ENCODE measurements around the gene FAIM2.

DNA sequence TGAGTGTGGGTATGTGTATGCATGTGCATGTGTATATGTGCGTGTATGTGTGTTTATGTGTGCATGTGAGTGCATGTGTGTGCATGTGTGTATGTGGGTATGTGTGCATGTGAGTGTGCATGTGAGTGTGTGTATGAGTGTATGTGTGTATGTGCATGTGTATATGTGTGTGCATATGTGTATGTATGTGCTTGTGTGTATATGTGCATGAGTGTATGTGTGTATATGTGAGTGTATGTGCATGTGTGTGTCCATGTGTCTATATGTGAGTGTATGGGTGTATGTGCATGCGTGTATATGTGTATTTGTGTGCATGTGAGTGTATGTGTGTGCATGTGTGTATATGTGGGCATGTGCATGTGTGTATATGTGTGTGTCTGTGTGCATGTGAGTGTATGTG, 25.7 kb downstream of the FAIM2 start:
- TF ChIP-seq PATZ1 (CRISPR knock-in tag; IDR thresholded peaks at IDR 0.05; ENCODE audit: borderline replicate concordance) (no peak), ZFP30 (CRISPR knock-in tag; IDR thresholded peaks at IDR 0.05) (no peak), RARB (CRISPR knock-in tag; IDR thresholded peaks at IDR 0.05) (no peak), POU6F1 (CRISPR knock-in tag; IDR thresholded peaks at IDR 0.05; ENCODE audit: borderline replicate concordance, low read depth) (no peak), PPARA (CRISPR knock-in tag; IDR thresholded peaks at IDR 0.05; ENCODE audit: borderline replicate concordance) (no peak), ZC3H10 (CRISPR knock-in tag; IDR thresholded peaks at IDR 0.05) (no peak), ZFP3 (CRISPR knock-in tag; IDR thresholded peaks at IDR 0.05) (no peak), ZNF565 (CRISPR knock-in tag; conservative IDR thresholded peaks at IDR 0.05; ENCODE audit: low read depth) (no peak), SNAI2 (CRISPR knock-in tag; IDR thresholded peaks at IDR 0.05) (no peak), TCF4 (CRISPR knock-in tag; IDR thresholded peaks at IDR 0.05; ENCODE audit: borderline replicate concordance) (no peak)
- TF ChIP-seq, protein P1, sequence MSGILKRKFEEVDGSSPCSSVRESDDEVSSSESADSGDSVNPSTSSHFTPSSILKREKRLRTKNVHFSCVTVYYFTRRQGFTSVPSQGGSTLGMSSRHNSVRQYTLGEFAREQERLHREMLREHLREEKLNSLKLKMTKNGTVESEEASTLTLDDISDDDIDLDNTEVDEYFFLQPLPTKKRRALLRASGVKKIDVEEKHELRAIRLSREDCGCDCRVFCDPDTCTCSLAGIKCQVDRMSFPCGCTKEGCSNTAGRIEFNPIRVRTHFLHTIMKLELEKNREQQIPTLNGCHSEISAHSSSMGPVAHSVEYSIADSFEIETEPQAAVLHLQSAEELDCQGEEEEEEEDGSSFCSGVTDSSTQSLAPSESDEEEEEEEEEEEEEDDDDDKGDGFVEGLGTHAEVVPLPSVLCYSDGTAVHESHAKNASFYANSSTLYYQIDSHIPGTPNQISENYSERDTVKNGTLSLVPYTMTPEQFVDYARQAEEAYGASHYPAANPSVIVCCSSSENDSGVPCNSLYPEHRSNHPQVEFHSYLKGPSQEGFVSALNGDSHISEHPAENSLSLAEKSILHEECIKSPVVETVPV (CRISPR knock-in tag; IDR thresholded peaks at IDR 0.05): no peak
- TF ChIP-seq, protein P2, sequence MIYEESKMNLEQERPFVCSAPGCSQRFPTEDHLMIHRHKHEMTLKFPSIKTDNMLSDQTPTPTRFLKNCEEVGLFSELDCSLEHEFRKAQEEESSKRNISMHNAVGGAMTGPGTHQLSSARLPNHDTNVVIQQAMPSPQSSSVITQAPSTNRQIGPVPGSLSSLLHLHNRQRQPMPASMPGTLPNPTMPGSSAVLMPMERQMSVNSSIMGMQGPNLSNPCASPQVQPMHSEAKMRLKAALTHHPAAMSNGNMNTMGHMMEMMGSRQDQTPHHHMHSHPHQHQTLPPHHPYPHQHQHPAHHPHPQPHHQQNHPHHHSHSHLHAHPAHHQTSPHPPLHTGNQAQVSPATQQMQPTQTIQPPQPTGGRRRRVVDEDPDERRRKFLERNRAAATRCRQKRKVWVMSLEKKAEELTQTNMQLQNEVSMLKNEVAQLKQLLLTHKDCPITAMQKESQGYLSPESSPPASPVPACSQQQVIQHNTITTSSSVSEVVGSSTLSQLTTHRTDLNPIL (CRISPR knock-in tag; IDR thresholded peaks at IDR 0.05; ENCODE audit: low read depth): no peak
